Ishikawa (cell line): Measurements from ENCODE around the gene MKX.

Experiments used
- CEBPB ChIP-seq: IDR thresholded peaks from 2 replicates; pipeline ENCODE4 v1.6.1; 2012
- CREB1 ChIP-seq: IDR thresholded peaks from 2 replicates; pipeline ENCODE4 v1.6.1; 2012; ENCODE audit warnings: low read depth
- EGR1 ChIP-seq: IDR thresholded peaks from 2 replicates; pipeline ENCODE4 v1.6.1; 2012
- EP300 ChIP-seq: IDR thresholded peaks from 2 replicates; pipeline ENCODE4 v1.6.1; 2012; ENCODE audit warnings: borderline replicate concordance
- FOXM1 ChIP-seq: IDR thresholded peaks from 2 replicates; pipeline ENCODE4 v1.6.1; 2012; ENCODE audit warnings: low read depth, borderline replicate concordance
- NFIC ChIP-seq: IDR thresholded peaks from 2 replicates; pipeline ENCODE4 v1.6.1; 2012
- RAD21 ChIP-seq: IDR thresholded peaks from 2 replicates; pipeline ENCODE4 v1.6.1; 2012; ENCODE audit warnings: low read depth
- TAF1 ChIP-seq: IDR thresholded peaks from 2 replicates; pipeline ENCODE4 v1.6.1; 2012; ENCODE audit warnings: low read depth, mild to moderate bottlenecking
- TCF12 ChIP-seq: IDR thresholded peaks from 2 replicates; pipeline ENCODE4 v1.6.1; 2012; ENCODE audit warnings: low read depth
- TEAD4 ChIP-seq: IDR thresholded peaks from 2 replicates; pipeline ENCODE4 v1.6.1; 2012
- YY1 ChIP-seq: IDR thresholded peaks from 2 replicates; pipeline ENCODE4 v1.6.1; 2012; ENCODE audit warnings: low read depth
- ZBTB7A ChIP-seq: IDR thresholded peaks from 2 replicates; pipeline ENCODE4 v1.6.1; 2012; ENCODE audit warnings: low read depth
- TF ChIP-seq, protein P1 (sequence below): IDR thresholded peaks from 2 replicates; pipeline ENCODE4 v1.6.1; 2012; ENCODE audit warnings: low read depth, mild to moderate bottlenecking
- TF ChIP-seq, protein P2 (sequence below): IDR thresholded peaks from 2 replicates; pipeline ENCODE4 v1.6.1; 2012
- TF ChIP-seq, protein P3 (sequence below): IDR thresholded peaks from 2 replicates; pipeline ENCODE4 v1.6.1; 2012

MKX gene

DNA sequence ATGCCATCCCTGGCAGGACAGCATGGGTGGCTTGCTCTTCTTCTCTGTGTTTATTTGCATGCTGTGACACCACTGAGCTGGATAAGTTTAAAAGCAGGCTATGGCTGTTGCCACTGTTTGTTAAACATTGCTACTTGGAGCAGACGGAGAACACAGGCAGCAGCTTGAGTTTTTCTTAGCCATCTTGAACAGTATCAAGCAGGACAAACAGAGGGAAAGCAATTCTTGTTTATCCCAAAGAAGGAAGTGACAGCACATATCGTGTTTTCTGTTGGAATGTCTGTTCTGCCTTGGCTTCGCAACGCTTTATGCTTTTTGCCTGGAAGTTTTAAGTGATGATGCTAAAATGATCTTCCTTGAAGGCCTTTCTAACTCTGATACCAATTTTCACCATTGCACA, 73.8 kb downstream of the MKX start:
- TF ChIP-seq RAD21, result no peak
- TF ChIP-seq TEAD4, result no peak
- no peak for TF ChIP-seq NFIC
- no peak for TF ChIP-seq CREB1
- TF ChIP-seq FOXM1, result no peak
- TF ChIP-seq, protein P1, sequence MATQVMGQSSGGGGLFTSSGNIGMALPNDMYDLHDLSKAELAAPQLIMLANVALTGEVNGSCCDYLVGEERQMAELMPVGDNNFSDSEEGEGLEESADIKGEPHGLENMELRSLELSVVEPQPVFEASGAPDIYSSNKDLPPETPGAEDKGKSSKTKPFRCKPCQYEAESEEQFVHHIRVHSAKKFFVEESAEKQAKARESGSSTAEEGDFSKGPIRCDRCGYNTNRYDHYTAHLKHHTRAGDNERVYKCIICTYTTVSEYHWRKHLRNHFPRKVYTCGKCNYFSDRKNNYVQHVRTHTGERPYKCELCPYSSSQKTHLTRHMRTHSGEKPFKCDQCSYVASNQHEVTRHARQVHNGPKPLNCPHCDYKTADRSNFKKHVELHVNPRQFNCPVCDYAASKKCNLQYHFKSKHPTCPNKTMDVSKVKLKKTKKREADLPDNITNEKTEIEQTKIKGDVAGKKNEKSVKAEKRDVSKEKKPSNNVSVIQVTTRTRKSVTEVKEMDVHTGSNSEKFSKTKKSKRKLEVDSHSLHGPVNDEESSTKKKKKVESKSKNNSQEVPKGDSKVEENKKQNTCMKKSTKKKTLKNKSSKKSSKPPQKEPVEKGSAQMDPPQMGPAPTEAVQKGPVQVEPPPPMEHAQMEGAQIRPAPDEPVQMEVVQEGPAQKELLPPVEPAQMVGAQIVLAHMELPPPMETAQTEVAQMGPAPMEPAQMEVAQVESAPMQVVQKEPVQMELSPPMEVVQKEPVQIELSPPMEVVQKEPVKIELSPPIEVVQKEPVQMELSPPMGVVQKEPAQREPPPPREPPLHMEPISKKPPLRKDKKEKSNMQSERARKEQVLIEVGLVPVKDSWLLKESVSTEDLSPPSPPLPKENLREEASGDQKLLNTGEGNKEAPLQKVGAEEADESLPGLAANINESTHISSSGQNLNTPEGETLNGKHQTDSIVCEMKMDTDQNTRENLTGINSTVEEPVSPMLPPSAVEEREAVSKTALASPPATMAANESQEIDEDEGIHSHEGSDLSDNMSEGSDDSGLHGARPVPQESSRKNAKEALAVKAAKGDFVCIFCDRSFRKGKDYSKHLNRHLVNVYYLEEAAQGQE, result no peak
- TF ChIP-seq TCF12, result no peak

DNA sequence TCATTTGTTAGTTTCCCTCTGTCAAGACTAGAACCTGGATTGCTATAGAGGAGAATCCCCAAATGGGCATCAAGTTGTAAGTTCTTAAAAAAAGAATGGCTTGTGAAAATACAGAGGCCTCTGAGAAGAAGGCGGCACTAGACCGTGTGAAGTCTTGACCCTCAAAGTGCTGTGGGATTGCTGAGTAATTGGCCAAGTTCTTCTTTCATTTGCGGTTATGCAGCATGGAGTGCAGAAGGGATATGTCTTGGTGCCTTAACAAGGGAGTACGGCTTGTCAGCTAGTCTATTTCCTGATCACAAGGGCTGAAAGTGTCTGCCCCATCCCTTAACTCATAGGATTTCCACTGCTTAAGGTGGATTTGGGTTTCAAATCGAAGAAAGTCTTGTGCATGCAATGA, 81.2 kb downstream of the MKX start:
- TF ChIP-seq, protein P1, result no peak
- TF ChIP-seq CEBPB (no peak), EP300 (no peak), EGR1 (no peak), TAF1 (no peak), TCF12 (no peak), ZBTB7A (no peak), RAD21 (no peak), NFIC (no peak), FOXM1 (no peak), YY1 (no peak)
- TF ChIP-seq, protein P2, sequence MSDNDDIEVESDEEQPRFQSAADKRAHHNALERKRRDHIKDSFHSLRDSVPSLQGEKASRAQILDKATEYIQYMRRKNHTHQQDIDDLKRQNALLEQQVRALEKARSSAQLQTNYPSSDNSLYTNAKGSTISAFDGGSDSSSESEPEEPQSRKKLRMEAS, result no peak

DNA sequence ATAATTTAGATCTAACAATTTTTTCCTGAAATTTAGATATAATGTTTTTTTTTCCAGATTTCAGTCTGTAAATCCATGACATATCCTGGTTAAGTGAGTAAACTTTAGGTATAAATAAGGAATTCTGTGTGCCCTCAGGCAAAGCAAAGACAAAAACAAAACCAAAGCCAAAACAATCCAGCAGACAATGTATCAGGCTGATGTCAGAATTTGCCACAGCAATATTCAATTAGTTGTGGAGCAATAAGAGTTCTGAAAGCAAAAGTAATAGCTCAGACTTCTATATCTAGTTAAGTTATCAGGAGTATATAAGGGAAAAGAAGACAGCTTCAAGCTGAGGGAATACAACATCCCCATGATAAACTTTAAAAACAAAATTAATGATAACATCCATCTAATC, 82.0 kb downstream of the MKX start:
- TF ChIP-seq EP300 (no peak), TCF12 (no peak), TEAD4 (no peak), RAD21 (no peak), YY1 (no peak)
- TF ChIP-seq, protein P2, result no peak

DNA sequence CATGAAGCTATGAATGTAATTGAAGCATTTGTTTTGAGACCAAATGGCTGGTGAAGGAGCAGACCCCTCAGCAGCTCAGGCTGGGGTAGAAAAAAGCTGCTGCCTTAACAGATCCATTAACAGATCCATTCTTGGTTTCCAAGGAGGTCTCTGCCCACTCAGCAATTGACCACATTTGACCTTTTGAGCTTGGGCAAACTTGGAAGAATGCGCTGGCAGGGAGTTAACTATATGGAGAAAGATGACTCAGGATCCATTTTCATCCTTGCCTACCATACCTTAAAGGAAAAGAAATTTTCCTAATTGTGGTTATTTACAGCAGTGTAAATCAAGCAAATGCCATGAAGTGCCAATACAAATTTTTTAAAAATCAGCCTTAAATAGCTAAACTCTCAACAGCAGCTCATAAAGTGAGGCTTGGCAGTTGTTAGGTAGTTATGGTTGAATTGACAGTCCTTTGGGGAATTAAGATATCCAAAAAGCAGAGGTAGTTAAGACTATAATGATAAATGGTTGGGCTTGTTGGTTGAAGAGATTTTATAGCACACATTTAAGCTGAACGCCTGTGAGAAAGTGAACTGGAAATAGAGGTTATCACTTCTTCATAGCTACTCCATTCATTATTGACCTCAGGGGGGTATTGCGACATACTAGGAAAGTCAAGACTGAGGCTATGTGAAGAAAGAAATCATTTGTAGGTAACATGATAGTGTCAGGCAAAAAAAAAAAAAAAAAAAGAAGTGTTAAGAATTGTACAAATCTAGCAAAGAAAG, 83.9 kb downstream of the MKX start:
- peak; percentile 96 for TF ChIP-seq CEBPB
- no peak for TF ChIP-seq FOXM1

DNA sequence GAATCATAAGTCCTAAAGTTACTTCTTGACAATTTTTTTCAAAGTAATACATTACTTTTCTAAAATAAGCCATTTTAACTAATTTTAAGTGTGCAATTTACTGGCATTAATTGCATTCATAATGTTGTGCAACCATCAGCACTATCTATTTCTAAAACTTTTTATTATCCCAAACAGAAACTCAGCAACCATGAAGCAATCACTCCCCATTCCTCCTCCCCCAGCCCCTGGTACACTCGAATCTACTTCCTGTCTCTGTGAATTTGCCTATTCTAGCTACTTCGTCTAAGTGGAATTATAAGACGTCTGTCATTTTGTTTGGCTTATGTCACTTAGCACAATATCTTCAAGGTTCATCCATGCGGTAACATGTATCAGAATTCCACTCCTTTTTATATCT, 84.9 kb downstream of the MKX start:
- TF ChIP-seq TCF12 (no peak), CEBPB (no peak), TEAD4 (no peak), RAD21 (no peak), EGR1 (no peak), FOXM1 (no peak), TAF1 (no peak), CREB1 (no peak), YY1 (no peak), NFIC (no peak), ZBTB7A (no peak), EP300 (no peak)
- TF ChIP-seq, protein P3, sequence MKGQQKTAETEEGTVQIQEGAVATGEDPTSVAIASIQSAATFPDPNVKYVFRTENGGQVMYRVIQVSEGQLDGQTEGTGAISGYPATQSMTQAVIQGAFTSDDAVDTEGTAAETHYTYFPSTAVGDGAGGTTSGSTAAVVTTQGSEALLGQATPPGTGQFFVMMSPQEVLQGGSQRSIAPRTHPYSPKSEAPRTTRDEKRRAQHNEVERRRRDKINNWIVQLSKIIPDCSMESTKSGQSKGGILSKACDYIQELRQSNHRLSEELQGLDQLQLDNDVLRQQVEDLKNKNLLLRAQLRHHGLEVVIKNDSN, result no peak
- TF ChIP-seq, protein P1, result no peak
- TF ChIP-seq, protein P2, result no peak
